NT2/D1 (cell line): ENCODE data around the gene LRRC31.
A peak's percentile ranks its signal among the peaks of the same experiment; 100 is the strongest.

Source experiments
- DNase-seq: peaks from one replicate; pipeline ENCODE4 v3.0.0-alpha.2; 2011; ENCODE audit warnings: low read depth, low spot score
- H3K27me3 ChIP-seq: 2 replicates; pipeline ENCODE4 v1.6.0; 2011; ENCODE audit warnings: mild to moderate bottlenecking; ENCODE audit not compliant: insufficient read length, insufficient read depth
- H3K36me3 ChIP-seq: 2 replicates; pipeline ENCODE4 v1.6.1; 2011; ENCODE audit warnings: mild to moderate bottlenecking, low read length, mixed read lengths; ENCODE audit not compliant: insufficient read depth, insufficient read length
- H3K4me1 ChIP-seq: 2 replicates; pipeline ENCODE4 v1.5.1; 2011; ENCODE audit not compliant: insufficient read depth, insufficient read length
- H3K4me3 ChIP-seq: 2 replicates; pipeline ENCODE4 v1.5.1; 2011; ENCODE audit warnings: low read depth; ENCODE audit not compliant: insufficient read length
- H3K9ac ChIP-seq: 2 replicates; pipeline ENCODE4 v1.6.0; 2011; ENCODE audit warnings: low read depth; ENCODE audit not compliant: insufficient read length
- H3K9me3 ChIP-seq: 2 replicates; pipeline ENCODE4 v1.5.1; 2011; ENCODE audit warnings: mild to moderate bottlenecking, low read length; ENCODE audit not compliant: insufficient read depth
- SUZ12 ChIP-seq: IDR thresholded peaks from 2 replicates; pipeline ENCODE4 v1.6.1; 2011; ENCODE audit not compliant: insufficient read length, insufficient read depth; ENCODE audit errors: extremely low read depth
- YY1 ChIP-seq: IDR thresholded peaks from 2 replicates; pipeline ENCODE4 v1.6.1; 2011; ENCODE audit not compliant: insufficient read length, insufficient read depth
- ZNF274 ChIP-seq: IDR thresholded peaks from 2 replicates; pipeline ENCODE4 v1.6.1; 2011; ENCODE audit warnings: mild to moderate bottlenecking, low read depth, low read length

The LRRC31 gene

DNA sequence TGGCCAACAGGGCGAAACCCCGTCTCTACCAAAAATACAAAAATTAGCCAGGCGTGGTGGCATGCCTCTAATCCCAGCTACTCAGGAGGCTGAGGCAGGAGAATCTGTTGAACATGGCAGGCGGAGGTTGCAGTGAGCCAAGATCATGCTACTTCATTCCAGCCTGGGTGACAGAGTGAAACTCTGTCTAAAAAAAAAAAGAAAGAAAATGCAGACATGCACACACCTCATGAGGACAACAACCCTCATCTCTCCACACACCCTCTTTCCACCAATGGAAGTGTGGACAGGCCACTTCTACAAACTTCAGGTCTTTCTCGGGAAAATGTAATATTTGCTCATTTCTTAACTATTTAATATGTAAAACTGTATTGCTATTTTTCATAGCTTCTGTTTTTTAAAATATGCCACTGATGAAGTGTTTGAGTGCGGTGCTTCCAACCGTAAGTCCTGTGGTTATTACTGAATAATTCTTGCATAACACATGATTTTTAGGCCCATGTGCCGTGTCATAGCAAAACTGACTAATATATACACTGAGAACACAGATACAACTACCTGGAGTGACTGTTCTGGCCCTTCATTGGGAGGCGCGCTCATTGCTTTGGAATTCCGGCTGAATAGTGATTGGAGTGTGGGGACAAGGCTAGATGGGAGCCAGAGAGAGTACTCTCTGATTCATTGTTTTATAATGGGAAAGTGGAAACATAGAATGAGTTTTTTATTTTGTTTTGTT, 23.1 kb downstream of the LRRC31 start:
- Histone ChIP-seq H3K9me3 (no peaks in the 10 kb centered on the region), H3K4me1 (no peaks in the 10 kb centered on the region), H3K27me3 (no peaks in the 10 kb centered on the region), H3K4me3 (no peak overlapping the region), H3K36me3 (no peaks in the 10 kb centered on the region), H3K9ac (no peak overlapping the region)
- TF ChIP-seq YY1 (no peak), SUZ12 (no peak), ZNF274 (no peak)
- no peak for DNase-seq

DNA sequence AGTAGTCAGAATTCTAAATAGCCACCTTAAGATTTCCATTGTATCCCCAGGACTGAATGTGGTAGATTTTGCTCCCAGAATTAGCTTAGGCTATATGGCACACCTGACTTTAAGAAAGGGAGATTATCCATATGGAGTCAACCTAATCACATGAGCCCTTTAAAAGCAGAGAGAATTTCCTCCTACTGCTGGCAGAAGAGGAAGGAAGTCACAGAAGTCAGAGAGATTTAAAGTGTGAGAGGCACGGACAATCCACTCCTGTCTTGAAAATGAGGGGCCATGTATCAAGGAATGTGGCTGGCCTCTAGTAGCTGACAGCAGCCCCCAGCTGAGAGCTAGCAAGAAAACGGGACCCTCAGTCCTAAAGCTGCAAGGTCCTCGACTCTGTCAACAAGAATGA, 26.8 kb downstream of the LRRC31 start:
- Histone ChIP-seq H3K4me3 (no peak overlapping the region), H3K9ac (no peak overlapping the region), H3K9me3 (no peaks in the 10 kb centered on the region), H3K27me3 (no peaks in the 10 kb centered on the region), H3K4me1 (no peaks in the 10 kb centered on the region), H3K36me3 (no peaks in the 10 kb centered on the region)
- TF ChIP-seq YY1: no peak
- no peak for TF ChIP-seq SUZ12
- TF ChIP-seq ZNF274: no peak
- DNase-seq: no peak

DNA sequence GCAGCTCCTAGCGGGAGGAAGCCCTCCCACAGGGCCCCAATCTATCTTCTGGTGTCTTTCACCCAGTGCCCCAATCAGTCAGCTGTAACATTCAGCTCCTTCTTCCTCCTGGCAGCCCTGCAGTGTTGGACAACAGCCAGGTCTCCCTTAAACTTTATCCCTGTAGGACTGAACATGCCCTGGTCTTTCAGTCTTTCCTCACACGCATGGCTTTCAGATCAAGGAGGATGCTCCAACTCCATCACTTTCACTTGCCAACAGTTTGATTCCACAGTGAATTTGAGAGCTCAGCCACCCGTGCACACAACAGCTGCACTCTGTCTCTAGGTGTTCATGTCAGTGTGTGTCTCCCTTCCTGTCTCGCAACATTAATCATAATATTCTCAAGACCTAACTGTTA, 28.6 kb downstream of the LRRC31 start:
- Histone ChIP-seq H3K4me3 (no peak overlapping the region), H3K4me1 (peaks cover 4% of the 10 kb centered on the region), H3K36me3 (no peaks in the 10 kb centered on the region), H3K9ac (no peak overlapping the region), H3K27me3 (no peaks in the 10 kb centered on the region), H3K9me3 (no peaks in the 10 kb centered on the region)
- no peak for DNase-seq
- TF ChIP-seq ZNF274: no peak
- TF ChIP-seq YY1: no peak
- no peak for TF ChIP-seq SUZ12

DNA sequence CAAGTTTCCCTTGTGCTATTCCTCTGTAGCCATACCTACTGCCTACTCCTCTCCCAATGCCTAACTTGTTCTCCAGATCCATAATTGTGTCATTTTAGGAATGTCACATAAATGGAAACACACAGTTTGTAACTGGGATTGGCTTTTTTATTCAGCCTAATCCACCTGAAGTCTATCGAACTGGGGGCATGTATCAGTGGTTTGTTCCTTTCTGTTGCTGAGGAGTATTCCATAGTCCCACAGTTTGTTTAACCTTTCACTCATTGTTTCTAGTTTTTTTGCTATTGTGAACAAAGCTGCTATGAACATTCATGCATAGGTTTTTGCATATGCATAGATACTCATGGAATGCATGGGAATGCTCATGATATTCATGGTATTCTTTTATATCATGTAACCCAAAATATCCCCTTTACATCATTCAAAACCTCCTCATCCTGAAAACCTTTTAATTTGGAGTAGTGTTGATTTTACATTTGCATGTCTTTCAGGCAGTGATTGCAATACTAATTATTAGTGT, 31.2 kb downstream of the LRRC31 start:
- H3K9ac ChIP-seq: no peak overlapping the region
- H3K4me1 ChIP-seq: peaks cover 4% of the 10 kb centered on the region
- DNase-seq: no peak

DNA sequence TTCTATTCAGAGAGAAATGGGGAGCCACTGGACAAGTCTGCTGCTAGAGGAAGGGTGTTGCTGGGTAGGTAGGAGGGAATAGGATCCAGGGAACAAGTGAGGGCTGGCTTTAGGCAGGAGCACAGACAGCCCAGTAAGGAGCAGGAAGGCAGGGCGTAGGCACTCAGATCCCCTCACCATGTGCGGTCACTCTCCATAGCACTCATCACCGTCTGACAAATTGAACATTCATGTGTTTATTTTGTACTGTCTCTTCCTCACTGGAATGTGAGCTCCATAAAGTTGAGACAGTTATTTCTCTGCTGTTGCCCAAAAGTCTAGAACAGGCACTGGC, 32.8 kb downstream of the LRRC31 start:
- TF ChIP-seq YY1: no peak
- TF ChIP-seq SUZ12: no peak
- no peak for TF ChIP-seq ZNF274
- Histone ChIP-seq H3K27me3 (no peaks in the 10 kb centered on the region), H3K9me3 (no peaks in the 10 kb centered on the region), H3K36me3 (no peaks in the 10 kb centered on the region), H3K4me1 (peaks cover 4% of the 10 kb centered on the region), H3K4me3 (no peak overlapping the region), H3K9ac (no peak overlapping the region)
- DNase-seq: no peak

More for the DNA sequence above, 31.2 kb downstream of the LRRC31 start:
- Histone ChIP-seq H3K27me3 (no peaks in the 10 kb centered on the region), H3K9me3 (no peaks in the 10 kb centered on the region), H3K36me3 (no peaks in the 10 kb centered on the region), H3K4me3 (no peak overlapping the region)
- no peak for TF ChIP-seq ZNF274
- TF ChIP-seq YY1: no peak
- no peak for TF ChIP-seq SUZ12

DNA sequence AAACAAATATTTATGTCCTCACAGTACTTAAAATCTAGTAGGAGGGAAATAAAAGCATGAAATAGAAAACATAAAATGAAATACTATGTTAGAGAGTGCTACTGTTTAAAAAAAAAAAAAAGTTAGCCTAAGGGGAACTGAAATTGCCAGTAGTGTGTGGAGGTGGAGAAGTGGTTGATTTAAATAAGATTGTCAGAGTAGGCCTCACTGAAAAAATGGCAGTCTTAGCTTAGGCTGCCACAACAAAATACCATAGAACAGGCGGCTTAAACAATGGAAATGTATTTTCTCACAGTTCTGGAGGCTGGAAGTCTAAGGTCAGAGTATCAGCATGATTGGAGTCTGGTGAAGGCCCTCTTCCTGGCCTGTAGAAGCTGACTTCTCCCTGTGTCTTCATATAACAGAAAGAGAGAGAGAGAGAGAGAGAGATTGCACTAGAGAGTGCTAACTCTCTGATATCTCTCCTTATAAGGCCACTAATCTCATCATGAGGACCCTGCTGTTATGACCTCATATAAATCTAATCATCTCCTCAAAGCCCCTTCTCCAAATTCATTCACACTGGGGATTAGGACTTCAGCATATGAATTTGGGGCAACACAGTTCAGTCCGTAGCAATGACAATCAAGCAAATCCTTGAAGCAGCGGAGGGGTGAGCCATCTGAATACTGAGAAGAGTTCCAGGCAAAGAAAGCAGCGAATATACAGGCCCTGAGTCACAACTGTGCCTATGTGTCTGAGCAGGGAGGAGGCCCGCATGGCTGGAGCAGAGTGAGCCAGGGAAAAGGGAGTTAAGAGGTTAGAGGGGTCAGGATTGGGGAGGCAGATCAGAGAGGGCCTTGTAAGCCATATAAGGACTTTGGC, 33.4 kb downstream of the LRRC31 start:
- Histone ChIP-seq H3K4me3 (no peak overlapping the region), H3K36me3 (no peaks in the 10 kb centered on the region), H3K9me3 (no peaks in the 10 kb centered on the region), H3K4me1 (peaks cover 4% of the 10 kb centered on the region), H3K27me3 (no peaks in the 10 kb centered on the region), H3K9ac (no peak overlapping the region)
- peak; percentile 40 for DNase-seq
- TF ChIP-seq SUZ12 (no peak), YY1 (no peak), ZNF274 (no peak)

DNA sequence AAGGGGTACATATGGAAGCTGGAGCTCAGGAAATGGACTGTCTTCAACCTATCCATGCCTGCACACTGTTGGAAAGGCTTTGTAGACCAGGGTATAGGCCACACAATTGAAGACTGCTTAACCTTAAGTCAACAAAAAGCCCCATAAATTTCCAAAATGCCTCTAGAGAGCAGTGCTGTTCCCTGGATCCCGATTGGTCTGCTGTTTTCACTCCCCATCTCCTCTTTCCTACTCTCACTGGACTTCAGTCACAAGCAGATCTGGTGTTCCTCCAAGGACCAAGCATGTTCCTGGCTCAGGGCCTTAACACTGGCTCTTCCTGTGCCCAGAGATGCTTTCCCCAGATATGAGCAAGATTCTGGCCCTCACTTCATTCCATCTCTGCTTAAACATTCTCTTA, 34.2 kb downstream of the LRRC31 start:
- peaks cover 4% of the 10 kb centered on the region for H3K4me1 ChIP-seq
- no peak overlapping the region for H3K4me3 ChIP-seq
- no peak for TF ChIP-seq SUZ12
- no peak for TF ChIP-seq ZNF274
- TF ChIP-seq YY1: no peak
- no peak for DNase-seq
- H3K27me3 ChIP-seq: no peaks in the 10 kb centered on the region
- H3K9me3 ChIP-seq: no peaks in the 10 kb centered on the region
- H3K36me3 ChIP-seq: no peaks in the 10 kb centered on the region
- no peak overlapping the region for H3K9ac ChIP-seq
